ENCODE data around the gene GKAP1.
"Not testable (repeated sequence)": the region's sequence is repeated elsewhere in the genome, so short reads cannot be mapped to it uniquely, and the experiment has no call there.

GKAP1 gene

GRCh38 chr9:83728591-83729368 is 88.8 kb downstream of the GKAP1 start:
- DNase-seq (ENCODE audit: low spot score), result not testable (repeated sequence)

GRCh38 chr9:83724436-83724835 is 93.1 kb downstream of the GKAP1 start:
- no peak for DNase-seq (ENCODE audit: low spot score)

- DNase-seq (ENCODE audit: low spot score), result no peak
Observed at GRCh38 chr9:83722726-83723495, 94.7 kb downstream of the GKAP1 start.

GRCh38 chr9:83721509-83721908 is 96.1 kb downstream of the GKAP1 start:
- no peak for DNase-seq (ENCODE audit: low spot score)

- DNase-seq (ENCODE audit: low spot score), result no peak
Observed at GRCh38 chr9:83715794-83716193, 101.8 kb downstream of the GKAP1 start.

GRCh38 chr9:83715221-83715620 is 102.3 kb downstream of the GKAP1 start:
- DNase-seq (ENCODE audit: low spot score), result no peak

- no peak for DNase-seq (ENCODE audit: low spot score)
Observed at GRCh38 chr9:83714329-83714728, 103.2 kb downstream of the GKAP1 start.

GRCh38 chr9:83708515-83709158 is 108.9 kb downstream of the GKAP1 start:
- peak; percentile 57 for DNase-seq (ENCODE audit: low spot score)

GRCh38 chr9:83707768-83708514 is 109.6 kb downstream of the GKAP1 start, which contains the start of gene UBQLN1:
Gene UBQLN1 (minus strand): TSS chr9:83707958. CDS start chr9:83707679, 279 bp downstream.
- peak; percentile 91 for DNase-seq (ENCODE audit: low spot score)

GRCh38 chr9:83707518-83707767 is 110.1 kb downstream of the GKAP1 start:
- DNase-seq (ENCODE audit: low spot score), result no peak

GRCh38 chr9:83706676-83707517 is 110.7 kb downstream of the GKAP1 start:
- DNase-seq (ENCODE audit: low spot score), result peak; percentile 63

GRCh38 chr9:83705219-83705651 is 112.3 kb downstream of the GKAP1 start:
- DNase-seq (ENCODE audit: low spot score), result not testable (repeated sequence)

GRCh38 chr9:83701769-83702168 is 115.8 kb downstream of the GKAP1 start:
- no peak for DNase-seq (ENCODE audit: low spot score)

- no peak for DNase-seq (ENCODE audit: low spot score)
Observed at GRCh38 chr9:83701286-83701685, 116.3 kb downstream of the GKAP1 start.

- no peak for DNase-seq (ENCODE audit: low spot score)
Observed at GRCh38 chr9:83699615-83700014, 118.0 kb downstream of the GKAP1 start.

- no peak for DNase-seq (ENCODE audit: low spot score)
Observed at GRCh38 chr9:83698976-83699585, 118.5 kb downstream of the GKAP1 start.

GRCh38 chr9:83691492-83691891 is 126.1 kb downstream of the GKAP1 start:
- DNase-seq (ENCODE audit: low spot score), result no peak
